ENCODE results near the gene TNNI3. TPM values are rescaled to one million over a fixed set of nuclear protein-coding genes. Genes with fewer than 3 reads are reported as not detected.

The TNNI3 gene
- total and polyA plus RNA-seq, 9 of the 15 experiments (the other 6 are each of a cell fraction or from before 2014, with no cell fraction given): 4.7 to 158 (median 42.0) TPM

DNA sequence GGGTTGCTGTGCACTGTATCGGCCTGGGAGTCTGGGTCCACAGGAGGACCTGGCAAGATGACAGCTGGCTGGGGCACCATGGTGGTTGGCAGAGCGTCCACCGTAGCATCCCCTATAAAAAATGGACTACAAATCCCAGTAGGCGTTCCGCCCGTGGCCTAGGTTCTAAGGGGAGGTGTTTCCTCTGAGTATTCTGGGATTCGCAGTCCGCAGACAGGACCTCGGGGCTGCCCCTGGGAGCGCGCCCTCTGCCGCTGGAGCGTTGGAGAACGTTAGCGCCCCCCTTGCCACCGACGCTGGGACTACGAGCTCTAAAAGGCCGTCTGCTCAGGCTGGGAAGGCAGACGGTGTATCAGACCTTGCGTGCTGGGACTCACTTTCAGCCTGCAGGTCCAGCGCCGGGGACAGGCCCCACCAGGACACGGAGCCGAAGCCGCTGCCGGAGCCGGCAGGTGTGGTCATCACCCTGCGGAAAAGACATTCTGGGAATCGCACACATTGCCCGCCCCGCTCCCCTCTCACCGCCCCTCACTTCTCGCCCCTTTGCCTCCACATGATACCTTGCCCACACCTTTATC, 8.5 kb upstream of the TNNI3 start (continued):
- TF ChIP-seq, protein P1, sequence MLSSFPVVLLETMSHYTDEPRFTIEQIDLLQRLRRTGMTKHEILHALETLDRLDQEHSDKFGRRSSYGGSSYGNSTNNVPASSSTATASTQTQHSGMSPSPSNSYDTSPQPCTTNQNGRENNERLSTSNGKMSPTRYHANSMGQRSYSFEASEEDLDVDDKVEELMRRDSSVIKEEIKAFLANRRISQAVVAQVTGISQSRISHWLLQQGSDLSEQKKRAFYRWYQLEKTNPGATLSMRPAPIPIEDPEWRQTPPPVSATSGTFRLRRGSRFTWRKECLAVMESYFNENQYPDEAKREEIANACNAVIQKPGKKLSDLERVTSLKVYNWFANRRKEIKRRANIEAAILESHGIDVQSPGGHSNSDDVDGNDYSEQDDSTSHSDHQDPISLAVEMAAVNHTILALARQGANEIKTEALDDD (IDR thresholded peaks at IDR 0.05): no peak
- TF ChIP-seq CSDE1 (IDR thresholded peaks at IDR 0.05) (no peak), MTA2 (IDR thresholded peaks at IDR 0.05; ENCODE audit: low read depth) (no peak), RAD51 (IDR thresholded peaks at IDR 0.05; ENCODE audit: borderline replicate concordance, low read depth) (no peak), ELF1 (tag; IDR thresholded peaks at IDR 0.05) (no peak), ILK (tag; IDR thresholded peaks at IDR 0.05; ENCODE audit: borderline replicate concordance, low read depth) (no peak), CAMTA2 (CRISPR knock-in tag; conservative IDR thresholded peaks at IDR 0.05) (no peak), RBBP5 (IDR thresholded peaks at IDR 0.05; ENCODE audit: borderline replicate concordance, insufficient read depth, low read length, poor library complexity, severe bottlenecking) (no peak), RFX7 (CRISPR knock-in tag; IDR thresholded peaks at IDR 0.05) (no peak), MCM5 (IDR thresholded peaks at IDR 0.05; ENCODE audit: low read depth) (no peak), ARID2 (IDR thresholded peaks at IDR 0.05) (no peak), FOS (IDR thresholded peaks at IDR 0.05; ENCODE audit: extremely low read depth, insufficient read length) (no peak), E2F3 (CRISPR knock-in tag; IDR thresholded peaks at IDR 0.05) (no peak), EHMT2 (IDR thresholded peaks at IDR 0.05) (no peak), BRCA1 (IDR thresholded peaks at IDR 0.05) (no peak), BRCA1 (CRISPR knock-in tag; IDR thresholded peaks at IDR 0.05) (no peak), JUNB (CRISPR knock-in tag; conservative IDR thresholded peaks at IDR 0.05) (no peak), PHTF2 (CRISPR knock-in tag; IDR thresholded peaks at IDR 0.05) (no peak), ETV6 (IDR thresholded peaks at IDR 0.05; ENCODE audit: borderline replicate concordance in 1 of 2, low read depth in 2 of 2, low read length in 1 of 2) (no peak), ETV6 (CRISPR knock-in tag; IDR thresholded peaks at IDR 0.05; ENCODE audit: borderline replicate concordance) (no peak), SMAD1 (IDR thresholded peaks at IDR 0.05; ENCODE audit: low read depth, low read length, partially characterized antibody) (no peak), SMAD3 (CRISPR knock-in tag; conservative IDR thresholded peaks at IDR 0.05) (no peak)
- TF ChIP-seq, protein P2, sequence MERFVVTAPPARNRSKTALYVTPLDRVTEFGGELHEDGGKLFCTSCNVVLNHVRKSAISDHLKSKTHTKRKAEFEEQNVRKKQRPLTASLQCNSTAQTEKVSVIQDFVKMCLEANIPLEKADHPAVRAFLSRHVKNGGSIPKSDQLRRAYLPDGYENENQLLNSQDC (CRISPR knock-in tag; IDR thresholded peaks at IDR 0.05): no peak
- TF ChIP-seq, protein P3, sequence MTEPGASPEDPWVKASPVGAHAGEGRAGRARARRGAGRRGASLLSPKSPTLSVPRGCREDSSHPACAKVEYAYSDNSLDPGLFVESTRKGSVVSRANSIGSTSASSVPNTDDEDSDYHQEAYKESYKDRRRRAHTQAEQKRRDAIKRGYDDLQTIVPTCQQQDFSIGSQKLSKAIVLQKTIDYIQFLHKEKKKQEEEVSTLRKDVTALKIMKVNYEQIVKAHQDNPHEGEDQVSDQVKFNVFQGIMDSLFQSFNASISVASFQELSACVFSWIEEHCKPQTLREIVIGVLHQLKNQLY (CRISPR knock-in tag; conservative IDR thresholded peaks at IDR 0.05): no peak
- TF ChIP-seq, protein P4, sequence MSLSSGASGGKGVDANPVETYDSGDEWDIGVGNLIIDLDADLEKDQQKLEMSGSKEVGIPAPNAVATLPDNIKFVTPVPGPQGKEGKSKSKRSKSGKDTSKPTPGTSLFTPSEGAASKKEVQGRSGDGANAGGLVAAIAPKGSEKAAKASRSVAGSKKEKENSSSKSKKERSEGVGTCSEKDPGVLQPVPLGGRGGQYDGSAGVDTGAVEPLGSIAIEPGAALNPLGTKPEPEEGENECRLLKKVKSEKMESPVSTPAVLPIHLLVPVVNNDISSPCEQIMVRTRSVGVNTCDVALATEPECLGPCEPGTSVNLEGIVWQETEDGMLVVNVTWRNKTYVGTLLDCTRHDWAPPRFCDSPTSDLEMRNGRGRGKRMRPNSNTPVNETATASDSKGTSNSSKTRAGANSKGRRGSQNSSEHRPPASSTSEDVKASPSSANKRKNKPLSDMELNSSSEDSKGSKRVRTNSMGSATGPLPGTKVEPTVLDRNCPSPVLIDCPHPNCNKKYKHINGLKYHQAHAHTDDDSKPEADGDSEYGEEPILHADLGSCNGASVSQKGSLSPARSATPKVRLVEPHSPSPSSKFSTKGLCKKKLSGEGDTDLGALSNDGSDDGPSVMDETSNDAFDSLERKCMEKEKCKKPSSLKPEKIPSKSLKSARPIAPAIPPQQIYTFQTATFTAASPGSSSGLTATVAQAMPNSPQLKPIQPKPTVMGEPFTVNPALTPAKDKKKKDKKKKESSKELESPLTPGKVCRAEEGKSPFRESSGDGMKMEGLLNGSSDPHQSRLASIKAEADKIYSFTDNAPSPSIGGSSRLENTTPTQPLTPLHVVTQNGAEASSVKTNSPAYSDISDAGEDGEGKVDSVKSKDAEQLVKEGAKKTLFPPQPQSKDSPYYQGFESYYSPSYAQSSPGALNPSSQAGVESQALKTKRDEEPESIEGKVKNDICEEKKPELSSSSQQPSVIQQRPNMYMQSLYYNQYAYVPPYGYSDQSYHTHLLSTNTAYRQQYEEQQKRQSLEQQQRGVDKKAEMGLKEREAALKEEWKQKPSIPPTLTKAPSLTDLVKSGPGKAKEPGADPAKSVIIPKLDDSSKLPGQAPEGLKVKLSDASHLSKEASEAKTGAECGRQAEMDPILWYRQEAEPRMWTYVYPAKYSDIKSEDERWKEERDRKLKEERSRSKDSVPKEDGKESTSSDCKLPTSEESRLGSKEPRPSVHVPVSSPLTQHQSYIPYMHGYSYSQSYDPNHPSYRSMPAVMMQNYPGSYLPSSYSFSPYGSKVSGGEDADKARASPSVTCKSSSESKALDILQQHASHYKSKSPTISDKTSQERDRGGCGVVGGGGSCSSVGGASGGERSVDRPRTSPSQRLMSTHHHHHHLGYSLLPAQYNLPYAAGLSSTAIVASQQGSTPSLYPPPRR (CRISPR knock-in tag; IDR thresholded peaks at IDR 0.05; ENCODE audit: borderline replicate concordance): no peak
